ENCODE data around the gene ASPSCR1.

Gene ASPSCR1

DNA sequence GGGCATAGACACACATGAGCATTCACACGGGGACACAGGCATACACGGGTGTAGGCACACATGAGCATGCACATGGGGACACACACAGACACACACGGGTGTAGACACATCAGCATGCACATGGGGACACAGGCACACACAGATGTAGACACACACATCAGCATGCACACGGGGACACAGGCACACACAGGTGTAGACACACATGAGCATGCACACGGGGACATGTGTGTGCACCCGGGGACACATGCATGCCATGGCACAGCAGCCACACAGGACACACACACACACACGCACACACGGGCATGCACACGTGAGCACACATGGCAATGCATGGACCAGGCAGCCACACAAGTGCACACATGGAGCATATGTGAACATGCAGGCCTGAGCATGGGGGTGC lies 65.2 kb downstream of the ASPSCR1 start:
- DNase-seq (ENCODE audit: low read depth), result no peak

DNA sequence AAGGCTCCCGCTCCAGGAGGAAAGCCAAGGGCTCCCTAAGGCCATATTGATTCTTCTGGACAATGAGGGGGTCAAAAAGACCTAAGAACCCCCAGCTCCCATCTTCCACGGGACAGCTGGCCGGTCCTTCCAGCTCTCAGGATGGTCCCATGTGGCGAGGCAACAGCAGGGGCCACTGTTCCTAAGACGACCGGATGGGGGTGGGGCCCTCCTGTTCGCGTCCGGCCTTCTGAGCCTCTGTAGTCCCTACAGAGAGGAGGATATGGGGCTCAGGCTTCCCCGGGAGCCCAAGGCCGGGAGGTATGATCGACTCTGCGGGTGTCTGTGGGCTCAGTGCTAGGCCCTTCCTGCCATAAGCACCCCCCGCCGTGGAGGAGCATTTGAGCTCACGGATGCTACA lies 66.1 kb downstream of the ASPSCR1 start:
- DNase-seq (ENCODE audit: low read depth), result no peak

DNA sequence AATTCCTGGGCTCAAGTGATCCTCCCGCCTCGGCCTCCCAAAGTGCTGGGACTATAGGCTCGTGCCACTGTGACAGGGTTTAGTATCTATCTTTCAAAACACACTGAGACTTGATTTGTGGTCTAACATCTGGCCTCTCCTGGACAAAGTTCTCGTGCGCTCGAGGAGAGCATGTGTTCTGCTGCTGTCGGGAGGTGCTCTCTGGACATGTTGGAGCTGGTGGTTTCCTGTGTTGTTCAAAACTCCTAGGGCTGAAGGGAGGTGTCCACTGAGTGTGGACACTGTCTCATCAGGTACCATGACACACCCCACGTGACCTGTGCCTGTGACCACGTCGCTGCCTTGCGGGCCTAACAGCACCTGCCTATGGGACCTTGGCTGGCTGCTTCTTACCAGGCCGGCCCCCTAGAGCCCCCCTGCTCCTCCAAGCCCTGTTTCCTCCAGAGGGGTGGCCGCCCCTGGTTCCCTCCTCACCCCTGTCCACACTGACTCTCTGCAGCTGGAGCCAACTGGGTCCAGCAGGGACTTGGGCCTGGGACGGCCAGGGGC lies 68.6 kb downstream of the ASPSCR1 start:
- DNase-seq (ENCODE audit: low read depth), result no peak

DNA sequence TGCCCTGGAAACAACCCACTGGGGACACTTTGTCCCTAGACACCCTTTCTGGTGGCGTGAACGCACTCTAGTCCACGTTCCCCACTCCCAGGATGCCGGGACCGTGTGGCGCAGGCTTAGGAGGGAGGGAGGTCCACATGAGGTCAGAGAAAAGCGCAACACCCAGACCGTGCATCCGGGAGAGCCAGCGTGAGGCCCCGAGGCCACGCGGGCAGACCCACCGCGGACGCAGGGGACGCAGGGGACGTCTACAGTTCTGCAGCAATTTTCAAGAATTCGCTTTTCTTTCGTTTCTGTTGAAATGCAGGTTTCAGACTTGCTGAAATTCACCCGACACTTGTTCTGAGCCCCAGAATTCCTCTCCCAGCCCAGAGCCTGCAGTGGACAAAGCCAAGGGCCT lies 69.5 kb downstream of the ASPSCR1 start:
- no peak for DNase-seq (ENCODE audit: low read depth)

DNA sequence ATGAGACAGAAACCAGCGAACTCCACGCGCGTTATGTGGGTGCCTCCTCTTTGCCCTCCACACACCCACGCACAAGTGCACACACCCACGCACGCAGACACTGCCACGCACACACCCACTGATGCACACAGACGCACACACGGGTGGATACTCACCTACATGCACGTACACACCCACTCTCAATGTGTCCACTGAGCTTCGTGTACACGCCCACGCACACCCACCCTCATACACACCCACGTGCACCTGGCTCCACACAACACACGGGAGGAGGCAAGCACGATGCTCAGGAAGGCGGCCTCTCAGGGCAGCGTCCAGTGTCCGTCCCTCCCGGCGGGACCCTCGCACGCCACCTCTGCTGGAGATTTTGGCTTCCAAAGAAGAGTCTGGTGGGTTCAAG lies 70.0 kb downstream of the ASPSCR1 start:
- DNase-seq (ENCODE audit: low read depth), result no peak

DNA sequence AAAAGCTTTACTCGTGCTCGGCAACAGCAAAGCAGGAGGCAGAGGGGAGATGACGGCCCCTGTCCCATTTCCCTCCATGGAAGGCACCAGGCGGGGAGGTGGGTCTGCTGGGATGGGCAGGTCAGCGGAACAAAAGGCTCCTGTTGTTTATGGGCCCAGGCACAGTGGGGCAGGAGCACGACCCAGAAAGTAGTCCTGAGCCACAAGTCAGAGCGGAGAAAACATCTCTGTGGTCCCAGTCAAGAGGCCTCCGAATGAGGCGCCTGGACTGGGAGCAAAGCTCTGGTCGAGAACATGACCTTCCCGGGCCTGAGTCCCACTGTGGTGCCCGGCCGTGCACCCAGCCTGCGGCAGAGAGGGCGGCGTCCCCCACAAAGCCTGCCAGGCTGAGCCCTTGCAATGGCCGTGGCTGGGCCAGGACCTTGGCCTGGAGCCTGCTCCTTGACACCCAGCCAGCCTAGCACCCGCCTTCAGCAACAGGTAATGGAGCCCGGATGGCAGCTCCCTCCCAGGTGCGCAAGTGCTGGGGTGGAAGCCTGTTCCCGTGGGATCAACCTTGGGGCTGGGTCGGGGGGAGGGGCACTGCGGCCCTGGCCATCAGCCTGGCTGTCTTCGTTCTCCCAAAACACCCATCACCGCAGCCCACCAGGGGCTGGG lies 70.6 kb downstream of the ASPSCR1 start:
- DNase-seq (ENCODE audit: low read depth), result no peak

DNA sequence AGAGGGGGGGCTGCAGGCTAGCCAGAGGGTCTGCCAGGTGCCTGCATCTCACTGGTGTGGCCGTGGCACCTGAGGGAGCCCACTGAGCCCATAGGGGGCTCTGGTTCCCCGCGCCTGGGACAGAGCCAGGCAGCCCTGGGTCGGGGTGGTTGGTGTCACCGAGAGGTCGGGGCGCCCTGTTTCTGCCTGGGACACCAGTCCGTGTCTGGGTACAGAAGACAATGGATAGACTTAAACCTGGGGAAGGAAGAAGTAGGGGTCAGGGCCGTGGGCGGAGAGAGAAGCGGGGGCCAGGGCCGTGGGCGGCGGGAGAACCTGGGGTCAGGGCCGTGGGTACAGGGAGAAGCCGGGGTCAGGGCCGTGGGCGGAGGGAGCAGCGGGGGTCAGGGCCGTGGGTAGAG lies 71.1 kb downstream of the ASPSCR1 start:
- DNase-seq (ENCODE audit: low read depth), result no peak

DNA sequence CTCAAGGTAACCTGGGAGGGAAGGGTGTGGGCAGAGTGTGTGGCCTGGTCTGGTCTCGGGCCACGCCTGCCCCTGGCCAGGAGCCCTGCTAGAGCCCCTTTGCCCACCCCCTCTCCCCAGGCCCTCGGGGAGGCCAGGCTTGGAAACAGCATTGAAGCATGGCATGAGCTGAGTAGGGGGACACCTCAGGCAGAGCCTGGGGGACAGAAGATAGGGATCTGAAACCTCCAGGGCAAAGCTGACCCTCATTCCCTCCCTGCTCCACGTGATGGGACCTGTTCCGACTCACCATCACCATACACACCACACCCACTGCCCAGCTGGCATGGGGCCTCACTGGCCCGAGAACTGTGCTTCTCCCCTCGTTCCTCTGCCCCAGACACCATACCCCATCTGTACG lies 71.7 kb downstream of the ASPSCR1 start:
- no peak for DNase-seq (ENCODE audit: low read depth)

DNA sequence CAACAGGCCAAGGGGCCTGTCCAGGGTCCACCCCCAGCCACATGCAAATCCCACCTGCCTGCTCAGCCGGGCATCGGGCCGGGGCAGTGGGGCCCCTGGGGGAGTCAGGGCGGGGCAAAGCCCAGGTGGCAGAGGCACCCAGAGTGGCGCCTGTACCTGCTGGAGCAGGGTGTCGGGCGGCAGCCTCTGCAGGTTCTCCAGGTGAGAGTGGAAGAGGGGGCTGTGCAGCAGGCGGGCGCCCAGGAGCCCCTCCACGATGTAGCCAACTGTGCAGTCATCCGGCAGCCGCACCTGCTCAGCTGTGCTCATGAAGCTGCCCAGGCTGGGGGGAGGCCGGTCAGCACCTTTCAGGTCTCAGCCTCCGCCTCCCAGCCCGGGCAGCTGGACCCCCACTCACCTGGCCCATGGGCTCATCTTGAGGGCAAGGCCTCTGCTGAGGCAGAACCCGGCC lies 72.1 kb downstream of the ASPSCR1 start:
- DNase-seq (ENCODE audit: low read depth), result no peak

DNA sequence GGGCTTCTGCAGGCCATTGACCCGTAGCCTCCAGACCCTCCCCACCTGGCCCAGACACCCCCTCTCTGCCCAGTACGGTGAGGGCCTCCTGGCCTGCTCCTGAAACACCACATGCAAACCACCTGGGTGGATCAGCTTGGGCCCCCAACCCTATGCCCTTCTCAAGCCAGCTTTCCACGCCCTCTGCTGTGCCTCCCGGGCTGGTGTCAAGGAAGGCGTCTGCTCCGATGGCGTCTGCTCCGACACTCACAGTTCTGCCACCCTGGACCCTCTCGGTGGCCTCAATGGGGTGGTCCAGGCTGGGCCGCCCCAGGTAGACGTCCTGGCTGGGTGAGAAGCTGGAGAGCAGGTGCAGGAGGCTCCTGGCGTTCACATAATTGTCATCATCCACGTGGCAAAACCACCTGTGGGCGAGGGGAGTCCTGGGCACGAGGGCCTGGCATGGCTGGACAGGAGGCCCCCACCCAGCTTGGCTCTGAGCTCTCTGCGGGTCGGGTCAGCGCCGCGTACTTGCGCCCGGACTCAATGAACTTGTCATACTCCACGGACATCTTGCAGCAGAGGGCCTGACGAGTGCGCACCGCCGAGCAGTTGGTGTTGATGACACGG lies 72.8 kb downstream of the ASPSCR1 start:
- no peak for DNase-seq (ENCODE audit: low read depth)

DNA sequence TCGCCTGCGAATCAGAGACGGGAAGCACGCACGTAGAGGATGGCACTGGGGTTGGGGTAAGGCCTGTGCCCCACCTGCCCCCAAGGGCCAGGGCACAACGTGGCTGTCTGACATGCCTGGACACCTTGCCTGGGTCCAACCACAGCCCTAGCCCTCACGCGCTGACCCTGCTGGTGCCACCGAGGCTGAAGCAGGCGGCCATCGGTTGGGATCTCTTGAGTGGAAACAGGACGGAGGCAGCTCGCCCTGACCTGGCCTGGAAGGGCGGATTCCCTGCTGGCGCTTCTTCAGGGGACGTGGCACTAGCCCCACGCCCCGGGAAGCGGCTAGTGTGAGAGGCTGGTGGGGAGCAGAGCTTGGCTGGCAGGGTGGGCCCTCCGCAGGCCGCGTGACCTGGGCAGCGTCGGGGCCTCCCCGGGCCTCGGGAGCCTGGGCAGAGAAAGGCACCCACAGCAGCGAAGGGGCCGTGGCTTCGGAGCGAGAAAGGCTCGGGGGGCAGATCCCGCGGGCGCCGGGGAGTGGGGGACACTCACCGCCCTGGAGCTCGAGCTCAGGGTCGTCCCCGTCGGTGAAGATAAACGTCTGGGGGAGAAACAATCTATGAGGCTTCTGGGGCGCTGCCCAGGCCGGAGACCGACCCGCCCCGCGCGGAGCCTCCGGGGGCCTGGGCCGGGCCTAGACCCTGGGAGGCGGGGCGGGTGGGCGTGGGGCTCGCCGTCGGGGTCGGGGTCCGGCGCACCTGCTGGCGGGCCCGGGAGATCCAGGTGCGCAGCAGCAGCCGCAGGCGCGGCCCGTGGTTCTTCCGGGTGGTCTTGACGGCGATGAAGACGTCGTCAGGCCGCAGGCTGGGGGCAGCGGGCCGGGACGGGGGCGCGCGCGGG lies 73.6 kb downstream of the ASPSCR1 start:
- no peak for DNase-seq (ENCODE audit: low read depth)

DNA sequence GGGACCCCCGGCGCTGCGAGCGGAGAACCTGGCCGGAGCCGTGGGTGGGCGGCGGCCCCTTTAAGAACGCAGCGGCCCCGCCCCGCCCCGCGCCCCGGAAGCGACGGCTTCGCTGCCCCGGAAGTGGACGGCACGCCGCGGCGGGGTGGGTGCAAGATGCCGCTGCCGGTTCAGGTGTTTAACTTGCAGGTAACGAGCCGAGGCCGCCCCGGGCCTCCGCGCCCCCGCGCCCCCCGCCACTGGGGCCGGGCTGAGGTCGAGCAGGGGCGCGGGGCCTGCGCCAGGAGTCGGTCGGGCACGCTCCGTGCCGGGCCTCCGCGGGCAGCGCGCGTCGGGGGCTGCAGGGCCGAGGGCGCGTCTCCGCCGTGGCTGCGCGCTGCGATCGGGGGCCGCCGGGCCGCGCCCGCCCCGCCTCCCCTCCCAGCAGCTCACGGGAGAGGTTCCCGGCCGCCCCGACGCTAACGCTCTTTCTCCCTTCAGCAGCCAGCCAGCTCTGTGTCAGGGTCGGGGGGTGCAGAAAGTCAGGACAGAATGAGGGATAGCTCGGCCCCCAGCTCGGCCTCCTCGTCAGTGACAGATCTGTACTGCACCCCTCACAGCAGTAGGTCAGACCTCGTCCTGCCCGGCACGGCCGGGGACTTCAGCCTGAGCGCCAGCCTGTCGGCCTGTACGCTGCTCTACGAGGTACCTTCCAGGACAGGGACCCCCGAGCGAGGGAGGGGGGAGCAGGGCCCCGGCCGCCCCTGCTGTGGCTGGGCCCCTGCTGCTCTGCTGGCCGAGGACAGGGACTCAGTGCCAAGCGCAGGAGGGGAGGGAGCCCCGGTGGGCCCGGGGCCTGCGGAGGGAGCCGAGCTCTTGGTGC lies 74.6 kb downstream of the ASPSCR1 start, which contains the start of the genes GPS1 and RFNG:
TSS of gene GPS1 (plus strand) at position 123 of the 862 bp plus-strand sequence. CDS start at position 157, 34 bp downstream.
TSS of gene RFNG (minus strand) at position 36 of the 862 bp plus-strand sequence. CDS start 45 bp downstream, outside the sequence.
- peak; percentile 65 for DNase-seq (ENCODE audit: low read depth)

DNA sequence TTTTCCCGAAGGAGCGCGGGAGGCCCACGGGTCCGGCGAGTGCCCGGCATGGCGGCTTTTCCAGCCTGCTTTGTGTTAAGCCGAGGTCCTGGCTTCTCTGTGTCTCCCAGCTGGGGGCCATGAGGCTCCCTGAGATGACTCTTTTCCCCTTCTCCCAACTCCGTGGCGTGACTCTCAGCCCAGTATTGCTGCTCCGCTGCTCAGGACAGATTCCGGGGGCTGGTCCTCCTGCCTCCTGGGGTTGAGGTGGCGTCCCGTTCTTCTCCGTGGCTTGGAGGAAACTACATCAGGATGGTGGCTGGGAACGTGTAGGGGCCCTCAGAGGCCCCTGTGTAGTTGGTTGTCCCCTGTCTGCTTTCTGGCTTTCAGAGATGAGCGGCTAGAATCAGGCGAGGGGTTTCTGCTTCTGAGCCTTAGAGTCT lies 75.2 kb downstream of the ASPSCR1 start:
- no peak for DNase-seq (ENCODE audit: low read depth)

DNA sequence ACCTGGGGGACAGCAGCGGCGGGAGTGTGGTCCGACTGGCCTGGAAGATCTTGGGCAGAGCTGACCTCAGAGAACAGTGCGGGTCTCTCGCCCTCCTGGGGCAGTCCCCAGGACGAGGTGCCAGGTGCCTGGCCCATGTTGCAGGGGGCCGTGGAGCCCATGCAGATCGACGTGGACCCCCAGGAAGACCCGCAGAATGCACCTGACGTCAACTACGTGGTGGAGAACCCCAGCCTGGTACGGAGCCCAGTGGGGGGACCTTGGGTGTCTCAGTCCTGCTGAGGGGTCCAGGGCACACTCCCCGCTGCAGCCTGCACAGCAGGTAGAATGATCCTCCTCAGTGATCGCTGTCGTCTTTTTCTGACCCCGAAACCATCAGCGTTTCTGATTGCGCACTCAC lies 75.7 kb downstream of the ASPSCR1 start:
- DNase-seq (ENCODE audit: low read depth), result no peak

DNA sequence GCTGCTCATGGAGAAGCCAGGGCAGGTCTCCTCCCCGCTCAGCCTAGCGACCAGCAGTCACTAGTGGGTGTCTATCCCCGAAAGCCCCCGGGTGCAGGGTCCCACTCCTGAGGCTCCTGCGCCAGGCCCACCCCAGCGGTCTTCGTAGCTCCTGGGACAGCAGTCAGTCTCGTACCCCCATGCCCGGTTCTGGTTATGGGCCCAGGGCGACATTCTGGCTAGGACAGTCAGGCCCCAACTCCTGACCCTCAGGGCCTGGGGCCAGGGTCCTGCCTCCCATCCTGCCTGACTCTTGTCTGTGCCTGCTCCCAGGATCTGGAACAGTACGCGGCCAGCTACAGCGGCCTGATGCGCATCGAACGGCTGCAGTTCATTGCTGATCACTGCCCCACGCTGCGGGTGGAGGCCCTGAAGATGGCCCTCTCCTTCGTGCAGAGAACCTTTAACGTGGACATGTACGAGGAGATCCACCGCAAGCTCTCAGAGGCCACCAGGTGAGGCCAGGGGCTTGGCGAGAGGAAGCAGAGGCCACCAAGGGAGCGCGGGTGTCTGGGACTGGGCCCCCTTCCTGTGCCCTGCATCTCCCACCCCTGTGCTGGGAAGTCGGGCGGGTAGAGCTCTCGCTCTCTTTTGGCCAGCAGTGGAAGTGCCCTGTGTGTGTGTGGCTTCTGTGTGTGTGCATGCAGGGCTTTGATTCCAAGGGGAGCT lies 76.3 kb downstream of the ASPSCR1 start:
- no peak for DNase-seq (ENCODE audit: low read depth)

DNA sequence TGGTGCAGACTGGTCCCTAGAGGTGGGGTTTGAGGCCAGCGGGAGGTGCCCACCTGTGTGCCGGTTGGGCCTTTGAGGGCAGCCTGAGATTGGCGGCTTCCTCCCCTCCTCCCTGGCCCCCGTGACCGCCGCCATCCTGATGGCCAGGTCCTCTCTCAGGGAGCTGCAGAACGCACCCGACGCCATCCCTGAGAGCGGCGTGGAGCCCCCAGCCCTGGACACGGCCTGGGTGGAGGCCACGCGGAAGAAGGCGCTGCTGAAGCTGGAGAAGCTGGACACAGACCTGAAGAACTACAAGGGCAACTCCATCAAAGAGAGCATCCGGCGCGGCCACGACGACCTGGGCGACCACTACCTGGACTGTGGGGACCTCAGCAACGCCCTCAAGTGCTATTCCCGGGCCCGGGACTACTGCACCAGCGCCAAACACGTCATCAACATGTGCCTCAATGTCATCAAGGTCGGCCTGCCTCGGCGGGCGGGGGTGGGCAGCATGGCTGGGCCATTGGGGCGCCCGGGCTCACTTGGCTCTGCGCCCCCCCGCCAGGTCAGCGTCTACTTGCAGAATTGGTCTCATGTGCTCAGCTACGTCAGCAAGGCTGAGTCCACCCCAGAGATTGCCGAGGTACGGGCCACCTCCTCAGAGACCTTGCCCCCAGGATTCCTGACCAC lies 77.1 kb downstream of the ASPSCR1 start:
- no peak for DNase-seq (ENCODE audit: low read depth)

DNA sequence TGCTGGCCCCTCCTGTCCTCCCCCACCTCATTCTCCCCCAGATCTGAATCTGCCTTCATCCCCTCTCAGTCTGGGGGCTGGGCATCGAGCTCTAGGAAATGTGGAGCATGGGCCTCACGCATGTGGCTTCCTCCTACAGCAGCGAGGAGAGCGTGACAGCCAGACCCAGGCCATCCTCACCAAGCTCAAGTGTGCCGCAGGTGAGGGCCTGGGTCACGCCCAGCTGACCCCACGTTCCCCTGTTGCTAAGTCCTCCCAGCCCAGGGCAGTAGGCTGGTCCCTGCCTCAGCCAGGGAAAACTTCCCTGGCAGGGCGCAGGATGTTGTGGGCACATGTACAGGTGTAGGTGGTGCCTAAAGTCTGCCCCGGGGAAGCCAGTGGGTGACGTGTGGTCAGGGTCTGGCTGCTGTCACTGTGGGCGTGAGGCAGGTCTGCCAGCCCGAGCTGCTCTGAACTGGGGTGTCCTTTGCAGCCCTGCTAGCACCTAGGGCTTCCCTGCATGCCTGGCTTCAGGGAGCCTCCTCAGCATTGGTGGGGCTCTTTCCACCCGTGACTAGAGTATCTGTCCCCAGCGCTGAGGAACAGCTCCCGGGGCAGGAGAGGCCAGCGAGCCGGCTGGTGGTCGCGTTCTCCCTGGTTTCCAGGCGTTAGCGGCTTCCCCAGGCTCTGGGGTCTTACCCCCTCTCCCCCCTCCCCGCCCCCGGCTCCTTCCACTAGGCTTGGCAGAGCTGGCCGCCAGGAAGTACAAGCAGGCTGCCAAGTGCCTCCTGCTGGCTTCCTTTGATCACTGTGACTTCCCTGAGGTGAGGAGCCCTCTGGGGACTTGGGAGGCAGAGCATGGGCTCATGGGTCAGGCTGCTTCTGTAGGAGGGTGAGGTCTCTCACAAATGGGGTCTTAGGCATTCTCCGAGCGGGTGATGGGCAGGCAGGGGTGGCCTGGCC lies 77.9 kb downstream of the ASPSCR1 start:
- DNase-seq (ENCODE audit: low read depth), result no peak

DNA sequence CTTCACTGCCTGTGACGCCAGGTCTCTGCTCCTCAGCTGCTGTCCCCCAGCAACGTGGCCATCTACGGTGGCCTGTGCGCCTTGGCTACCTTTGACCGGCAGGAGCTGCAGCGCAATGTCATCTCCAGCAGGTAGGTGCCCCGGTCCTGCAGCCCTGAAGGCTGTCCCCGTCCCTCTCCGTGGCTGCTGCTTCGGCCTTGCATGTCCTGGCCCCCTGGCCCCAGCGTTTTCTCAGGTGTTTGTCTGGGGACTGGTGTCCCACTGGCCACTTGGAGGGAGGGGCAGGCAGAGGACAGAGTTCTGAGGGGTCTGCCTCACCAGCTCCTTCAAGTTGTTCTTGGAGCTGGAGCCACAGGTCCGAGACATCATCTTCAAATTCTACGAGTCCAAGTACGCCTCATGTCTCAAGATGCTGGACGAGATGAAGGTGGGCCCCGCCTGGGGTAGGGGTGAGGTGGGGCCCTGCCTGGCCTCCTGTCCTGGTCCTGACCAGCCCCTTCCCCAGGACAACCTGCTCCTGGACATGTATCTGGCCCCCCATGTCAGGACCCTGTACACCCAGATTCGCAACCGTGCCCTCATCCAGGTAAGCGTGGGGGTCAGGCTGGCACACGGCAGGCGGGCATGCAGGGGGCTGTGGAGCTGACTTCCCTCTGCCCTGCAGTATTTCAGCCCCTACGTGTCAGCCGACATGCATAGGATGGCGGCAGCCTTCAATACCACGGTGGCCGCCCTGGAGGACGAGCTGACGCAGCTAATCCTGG lies 78.7 kb downstream of the ASPSCR1 start:
- no peak for DNase-seq (ENCODE audit: low read depth)
